Superior temporal gyrus (tissue), 1 donor: Measurements from ENCODE around the gene SELENOV.

Experiments used
- DNase-seq: peaks from one replicate; pipeline ENCODE4 v3.0.0-alpha.2; 2016; ENCODE audit errors: extremely low spot score

SELENOV gene

DNA sequence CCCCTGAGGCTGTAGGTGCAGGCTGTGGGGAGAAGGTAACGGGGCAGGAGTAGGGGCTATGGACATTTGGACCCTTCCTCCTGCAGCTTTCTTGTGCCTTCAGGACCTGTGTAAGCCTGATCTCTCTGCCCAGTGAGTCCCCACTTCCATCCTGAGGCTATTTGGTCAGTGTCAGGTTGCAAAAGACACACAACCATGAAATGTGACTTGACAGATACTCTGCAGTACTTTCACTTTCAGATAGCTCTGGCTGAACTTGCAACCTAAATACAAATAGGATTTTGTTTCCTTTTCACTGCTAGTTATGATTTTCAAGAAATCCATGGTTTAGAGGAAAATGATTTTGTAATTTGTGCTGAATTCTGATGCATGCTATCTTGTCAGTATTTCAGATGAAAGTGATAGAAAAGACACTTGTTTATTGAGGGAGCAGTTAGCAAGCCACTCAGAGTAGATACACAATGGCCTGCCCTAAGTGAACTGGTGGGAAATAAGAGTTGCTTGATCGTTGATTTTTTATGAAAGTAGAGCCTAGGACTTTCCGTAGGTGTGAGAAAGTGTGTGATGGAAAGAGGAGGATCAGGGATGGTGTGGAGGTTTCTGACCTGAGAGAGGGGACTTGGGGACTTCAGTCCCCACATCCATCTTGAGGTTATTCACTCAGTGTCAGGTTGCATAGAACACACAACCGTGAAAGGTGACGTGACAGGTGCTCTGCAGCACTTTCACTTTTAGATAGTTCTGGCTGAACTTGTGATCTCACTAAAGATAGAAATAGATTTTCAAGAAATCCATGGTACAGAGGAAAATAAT is 43.1 kb downstream of the SELENOV start:
- DNase-seq = no peak

DNA sequence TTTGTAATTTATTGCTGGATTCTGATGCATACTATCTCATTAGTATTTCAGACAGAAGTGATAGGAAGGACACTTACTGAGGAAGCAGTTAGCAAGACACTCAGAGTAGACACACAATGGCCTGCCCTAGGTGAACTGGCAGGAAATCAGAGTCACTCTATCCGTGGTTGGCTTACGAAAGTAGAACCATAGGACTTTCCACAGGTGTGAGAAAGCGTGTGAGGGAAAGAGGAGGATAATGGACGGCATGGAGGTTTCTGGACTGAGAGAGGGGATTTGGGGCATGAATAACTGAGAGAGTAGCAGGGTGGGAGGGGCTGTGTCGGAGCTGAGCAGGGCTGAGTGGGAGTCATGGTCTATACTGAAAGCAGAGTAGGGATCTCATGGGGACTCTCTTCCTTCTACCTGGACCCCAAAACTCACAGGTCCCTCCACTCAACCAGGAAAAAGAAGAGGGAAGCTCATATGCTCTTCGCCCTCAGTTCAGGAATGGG is 43.7 kb downstream of the SELENOV start:
- DNase-seq = no peak

DNA sequence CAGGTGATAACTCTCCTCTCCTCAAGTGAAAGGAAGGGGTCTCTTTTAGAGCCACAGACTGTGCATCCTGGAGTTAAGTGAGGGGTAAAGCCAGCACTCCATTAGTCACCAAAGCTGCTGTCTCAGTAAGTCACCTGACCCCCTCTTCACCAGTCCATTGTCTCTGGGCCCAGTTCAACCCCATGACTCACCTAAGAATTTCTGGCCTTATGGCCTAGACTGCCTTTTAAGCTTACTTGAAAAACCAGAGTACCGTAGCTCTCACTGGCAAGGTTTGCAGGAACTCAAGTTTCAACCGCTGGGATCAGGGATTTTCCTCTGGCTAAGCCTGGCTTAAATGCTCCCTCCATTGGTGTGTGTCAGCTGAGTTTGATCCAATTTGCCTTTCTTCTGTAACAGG is 48.5 kb downstream of the SELENOV start:
- DNase-seq = no peak

DNA sequence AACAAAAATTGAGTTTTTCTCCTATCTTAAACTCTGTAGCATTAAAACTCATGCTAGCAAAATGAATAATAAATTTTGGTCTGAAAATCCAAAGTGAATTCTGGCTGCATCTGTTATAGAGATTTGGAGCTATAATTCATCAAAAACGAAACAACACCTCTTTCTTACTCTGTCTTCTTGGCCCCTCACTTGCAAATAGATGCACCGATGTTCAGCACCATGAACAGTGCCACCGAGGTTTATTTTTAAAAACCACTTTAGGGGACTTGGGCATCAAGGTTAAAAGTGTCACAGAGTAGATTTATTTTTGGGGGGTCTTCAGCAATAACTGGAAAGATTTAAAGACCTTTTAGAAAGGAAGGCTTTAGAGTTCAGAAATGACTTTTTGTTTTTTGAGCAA is 51.1 kb downstream of the SELENOV start:
- no peak for DNase-seq

DNA sequence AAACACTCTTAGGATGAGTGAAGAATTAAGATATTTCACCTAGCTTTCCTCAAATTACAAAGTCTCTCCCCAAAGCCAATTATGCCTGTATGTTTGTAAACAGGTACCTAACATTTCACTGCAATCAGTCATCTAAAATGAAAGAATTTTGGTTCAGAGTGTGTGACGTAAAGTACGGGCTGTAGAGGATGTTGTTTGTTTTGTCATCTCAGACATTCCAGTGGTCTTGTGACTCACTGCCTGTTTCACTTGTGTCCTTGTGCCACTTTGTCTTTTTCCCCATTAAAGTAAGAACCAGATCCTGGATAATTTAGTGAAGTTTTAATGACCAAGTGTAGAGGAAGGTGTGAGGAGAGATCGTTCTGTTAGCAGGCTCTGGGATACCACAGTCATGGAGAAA is 53.7 kb downstream of the SELENOV start:
- DNase-seq = no peak
